LHCN-M2 (cell line): Measurements from ENCODE around the gene RIC3. TPM values are rescaled to one million over a fixed set of nuclear protein-coding genes. Genes with fewer than 3 reads are reported as not detected.

ENCODE experiments used
- DNase-seq: peaks from one replicate; pipeline ENCODE4 v3.0.0-alpha.2; 2012; ENCODE audit warnings: low read depth
- total RNA-seq: library from RNA; depleted of rRNA; stranded (reverse); fragments of >200 nt; gene quantifications from 2 replicates; pipeline ENCODE4 v1.2.3, GENCODE V29; 2014

Gene RIC3
- total RNA-seq, 1 experiment from 2014 or later: not detected

DNA sequence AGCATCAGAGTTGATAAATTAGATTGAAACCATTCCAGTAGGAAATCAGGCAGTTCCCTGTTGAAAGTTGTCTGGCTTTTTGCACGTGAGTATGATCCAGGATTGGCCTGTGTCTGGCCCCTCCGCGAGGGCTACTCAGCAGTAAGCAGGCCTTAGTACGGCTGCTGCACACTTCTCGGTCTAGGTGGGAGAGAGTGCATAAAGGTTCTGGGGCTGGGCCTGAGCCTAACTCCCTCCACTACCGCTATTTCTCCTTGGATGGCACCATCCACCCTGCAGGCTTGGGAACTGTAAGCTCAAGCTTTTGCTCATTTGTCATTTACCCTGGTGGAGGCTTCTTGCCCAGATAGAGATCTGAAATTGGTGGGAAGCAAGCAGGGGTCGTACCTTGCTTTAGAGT lies 65.9 kb downstream of the RIC3 start:
- DNase-seq: no peak

DNA sequence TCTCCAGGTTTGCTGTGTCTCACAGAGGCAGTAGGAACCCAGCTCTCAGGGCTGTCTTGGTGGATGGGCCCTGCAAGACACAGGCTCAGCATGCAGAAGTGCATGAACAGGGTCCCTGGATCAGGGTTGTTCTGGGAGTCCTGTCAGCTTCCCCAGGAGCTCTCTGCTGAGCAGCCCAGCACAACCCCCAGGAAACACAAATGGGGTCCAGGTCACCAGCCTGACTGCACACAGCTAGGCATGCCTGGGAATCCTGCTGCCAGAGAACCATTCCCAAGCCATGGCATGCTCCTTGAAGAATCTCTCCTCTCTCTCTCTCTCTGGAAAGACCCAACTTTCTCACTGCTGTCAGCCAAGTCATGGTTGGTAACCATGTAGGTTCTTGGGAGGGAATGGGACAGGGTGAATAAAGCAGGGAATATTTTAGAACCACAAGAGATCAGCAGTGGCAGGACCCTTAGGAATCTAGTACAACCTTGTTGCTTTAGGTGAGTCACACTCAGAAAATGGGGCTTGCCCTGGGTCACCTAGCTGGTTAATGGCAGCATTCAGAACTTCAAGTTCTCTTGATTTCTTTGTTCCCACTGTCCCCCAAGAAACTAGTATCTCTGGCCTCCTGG lies 66.4 kb downstream of the RIC3 start:
- DNase-seq: no peak

- DNase-seq: no peak
Measured at GRCh38 chr11:8101421-8101820, 67.4 kb downstream of the RIC3 start.

DNA sequence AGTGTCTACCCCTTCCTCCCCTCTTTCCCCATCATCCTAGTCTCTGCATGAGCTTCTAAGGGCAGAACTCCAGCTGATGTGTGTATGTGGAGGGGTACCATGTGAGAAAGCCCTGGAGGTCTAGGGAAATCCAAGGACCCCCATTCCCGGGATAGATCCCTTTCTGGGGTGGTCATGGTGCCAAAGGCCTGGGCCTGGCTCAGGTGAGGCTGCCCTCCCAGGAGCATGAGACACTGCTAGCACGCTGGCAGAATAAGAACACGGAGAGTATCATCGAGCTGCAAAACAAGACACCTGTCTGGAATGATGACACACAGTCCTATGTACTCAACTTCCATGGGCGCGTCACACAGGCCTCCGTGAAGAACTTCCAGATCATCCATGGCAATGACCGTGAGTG lies 68.2 kb downstream of the RIC3 start:
- DNase-seq: no peak

GRCh38 chr11:8100158-8100557 lies 68.7 kb downstream of the RIC3 start:
- no peak for DNase-seq

- DNase-seq: peak; percentile 65
Measured at GRCh38 chr11:8099291-8099899, 69.4 kb downstream of the RIC3 start.

DNA sequence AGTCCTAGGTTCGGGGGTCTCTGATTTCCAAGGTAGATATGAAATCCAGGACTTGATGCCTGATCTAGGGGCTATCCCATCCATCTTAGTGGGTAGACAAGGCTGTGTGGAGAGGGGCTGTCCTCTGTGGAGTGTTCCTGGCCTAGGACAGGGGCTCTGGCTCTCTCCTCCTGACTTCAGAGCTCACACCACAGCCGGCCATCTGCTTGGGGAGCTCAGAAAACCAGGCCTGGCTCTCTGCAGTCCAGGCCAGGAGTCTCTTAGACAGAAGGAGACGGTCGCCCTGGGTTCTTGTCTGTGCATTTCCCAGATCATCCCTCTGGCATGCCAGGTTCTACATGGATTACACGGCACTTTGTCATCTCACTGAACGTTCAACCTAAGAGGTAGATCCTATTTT lies 69.9 kb downstream of the RIC3 start:
- no peak for DNase-seq

DNA sequence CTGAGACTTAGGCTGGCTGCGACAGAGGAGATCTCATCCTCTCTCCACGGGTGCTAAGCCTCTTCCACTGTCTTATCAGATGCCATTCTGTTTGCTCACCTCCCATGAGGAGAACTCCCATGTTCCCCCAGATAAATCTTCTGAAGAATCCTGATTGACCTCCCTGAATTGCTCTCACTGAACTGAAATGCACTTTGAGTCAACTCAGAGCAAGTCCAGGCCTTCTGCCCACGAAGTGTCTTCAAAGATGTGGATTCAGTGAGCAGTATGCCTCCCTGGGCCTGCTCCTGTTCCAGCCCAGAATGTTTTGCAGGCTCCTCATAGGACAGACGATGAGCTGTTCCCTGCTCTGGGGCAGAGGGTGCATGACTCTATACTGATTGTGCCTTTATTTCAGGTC lies 70.5 kb downstream of the RIC3 start:
- peak; percentile 13 for DNase-seq

DNA sequence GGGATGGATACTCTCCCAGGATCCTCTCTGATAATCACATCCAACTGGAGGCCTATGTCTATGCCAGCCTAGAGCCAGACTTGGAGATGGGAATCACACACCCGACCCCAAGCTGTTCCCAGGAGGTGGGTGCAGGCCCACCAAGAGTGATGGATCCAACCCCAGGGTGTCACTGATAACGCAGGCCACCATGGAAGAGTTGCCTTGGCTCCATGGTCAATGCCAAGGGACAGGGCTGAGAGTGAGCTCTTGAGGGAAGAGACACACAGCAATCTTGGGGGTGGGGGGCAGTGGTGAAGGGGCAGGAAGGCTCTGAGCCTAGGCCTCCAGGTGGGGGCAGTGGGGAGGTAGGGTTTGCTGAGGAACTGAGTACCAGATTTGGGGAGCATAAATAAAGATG lies 70.9 kb downstream of the RIC3 start:
- DNase-seq: no peak

GRCh38 chr11:8097468-8097867 lies 71.4 kb downstream of the RIC3 start:
- DNase-seq: no peak

DNA sequence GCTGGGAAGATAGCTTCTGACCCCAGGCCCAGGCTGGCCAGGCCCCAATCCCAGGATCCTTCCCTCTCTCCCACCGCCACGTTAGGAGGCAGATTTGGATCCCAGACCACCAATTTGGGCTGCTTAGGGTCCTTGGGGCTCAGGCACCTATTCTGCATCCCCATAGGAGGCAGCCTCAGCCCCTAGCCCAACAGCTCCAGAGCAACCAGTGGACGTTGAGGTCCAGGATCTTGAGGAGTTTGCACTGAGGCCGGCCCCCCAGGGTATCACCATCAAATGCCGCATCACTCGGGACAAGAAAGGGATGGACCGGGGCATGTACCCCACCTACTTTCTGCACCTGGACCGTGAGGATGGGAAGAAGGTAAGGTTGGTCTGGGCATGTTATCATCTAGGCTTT lies 71.8 kb downstream of the RIC3 start:
- DNase-seq: no peak

- no peak for DNase-seq
Measured at GRCh38 chr11:8096575-8096974, 72.2 kb downstream of the RIC3 start.

GRCh38 chr11:8095806-8096522 lies 72.9 kb downstream of the RIC3 start:
- DNase-seq: no peak

GRCh38 chr11:8095371-8095770 lies 73.5 kb downstream of the RIC3 start:
- DNase-seq: no peak

GRCh38 chr11:8094656-8095055 lies 74.2 kb downstream of the RIC3 start:
- DNase-seq: no peak

GRCh38 chr11:8093931-8094575 lies 74.8 kb downstream of the RIC3 start:
- no peak for DNase-seq

DNA sequence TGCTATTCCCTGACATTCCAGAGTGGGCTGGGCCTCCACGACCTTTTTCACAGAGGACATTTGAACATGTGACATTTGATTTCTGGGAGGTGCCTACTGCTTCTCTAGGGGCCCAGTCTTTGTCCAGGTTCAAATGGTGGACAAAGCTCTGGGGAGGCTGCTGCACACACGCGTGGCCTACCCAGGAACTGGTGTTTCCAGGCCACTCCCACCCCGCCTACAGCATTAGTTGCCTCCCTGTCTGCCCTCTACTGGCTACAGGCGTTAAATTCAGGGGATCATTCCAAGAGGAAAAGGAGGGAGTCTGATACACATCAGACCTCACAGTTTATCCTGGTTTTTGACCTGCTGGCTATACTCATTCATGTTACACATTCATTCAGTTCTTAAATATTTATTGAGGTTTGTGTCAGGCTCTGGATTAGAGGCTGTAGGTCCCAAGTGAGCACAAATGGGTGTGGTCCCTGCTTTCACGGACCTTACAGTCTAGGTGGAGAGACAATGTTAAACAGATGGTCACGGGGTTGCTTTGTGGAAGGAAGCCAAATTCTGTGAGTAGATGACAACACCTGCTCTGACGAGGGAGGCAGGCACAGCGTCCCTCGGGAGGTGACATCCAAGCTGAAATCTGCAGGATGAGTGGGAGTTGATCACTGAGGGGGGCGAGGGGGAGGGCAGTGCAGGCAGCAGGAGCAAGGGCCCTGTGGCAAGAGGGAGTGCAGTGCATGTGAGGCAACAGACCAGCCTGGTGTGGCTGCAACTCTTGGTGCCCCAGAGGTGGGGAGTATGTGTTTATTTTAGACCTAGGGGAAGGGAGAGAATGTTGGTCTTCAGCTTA lies 76.0 kb downstream of the RIC3 start:
- DNase-seq: peak; percentile 66

DNA sequence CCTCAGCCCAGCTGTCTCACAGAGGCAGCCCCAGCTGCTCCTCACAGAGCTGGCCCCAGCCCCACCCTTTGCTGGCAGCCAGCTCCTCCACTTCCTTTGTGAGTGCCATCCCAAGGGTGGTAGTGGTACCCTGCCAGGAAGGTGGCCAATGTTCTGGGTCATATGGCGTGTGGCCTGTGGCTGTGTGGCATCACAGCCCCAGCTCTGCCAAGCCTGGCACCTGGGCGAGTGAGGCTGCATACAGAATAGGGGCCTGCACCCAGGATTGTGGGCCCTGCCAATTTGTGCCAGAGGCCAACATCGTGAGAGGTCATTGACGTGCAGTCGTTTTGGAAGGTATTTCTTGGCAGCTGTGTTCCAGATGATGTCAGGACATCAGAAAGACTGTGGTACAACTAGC lies 77.1 kb downstream of the RIC3 start:
- DNase-seq: no peak

GRCh38 chr11:8090756-8091155 lies 78.1 kb downstream of the RIC3 start:
- peak; percentile 29 for DNase-seq

DNA sequence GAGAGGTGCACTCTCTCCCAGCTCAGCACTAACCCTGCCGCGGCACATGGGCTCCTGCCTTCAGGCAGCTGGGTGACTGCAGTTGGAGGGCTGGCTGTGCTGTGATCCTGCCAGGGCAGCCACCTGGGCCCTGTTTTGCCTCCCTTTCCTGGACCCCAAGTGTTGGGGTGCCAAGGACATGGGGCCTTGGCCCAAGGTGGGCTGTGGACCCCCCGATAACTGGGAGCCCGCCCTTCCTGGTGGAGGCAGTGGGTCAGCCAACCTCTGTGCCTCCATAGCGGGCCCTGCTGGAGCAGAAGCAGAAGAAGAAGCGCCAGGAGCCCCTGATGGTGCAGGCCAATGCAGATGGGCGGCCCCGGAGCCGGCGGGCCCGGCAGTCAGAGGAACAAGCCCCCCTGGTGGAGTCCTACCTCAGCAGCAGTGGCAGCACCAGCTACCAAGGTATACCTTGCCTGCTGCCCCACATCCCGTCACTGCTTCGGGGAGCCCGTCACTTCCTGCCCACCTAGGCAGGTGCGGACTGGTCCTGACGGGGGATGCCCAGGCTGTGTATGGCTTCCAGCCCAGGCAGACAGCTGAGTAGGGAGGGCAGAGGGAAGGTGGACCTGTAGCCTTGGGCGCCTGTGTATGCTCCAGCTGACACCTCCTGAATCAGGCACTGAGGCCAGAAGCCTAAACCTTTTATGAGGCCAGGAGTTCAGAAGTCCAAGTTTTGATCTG lies 78.9 kb downstream of the RIC3 start:
- no peak for DNase-seq

- no peak for DNase-seq
Measured at GRCh38 chr11:8087756-8088155, 81.1 kb downstream of the RIC3 start.
